GM12878 (cell line): ENCODE data around the gene KATNA1. TPM values are rescaled to one million over a fixed set of nuclear protein-coding genes. Genes with fewer than 3 reads are reported as not detected.

Source experiments
- CREB1 ChIP-seq: IDR thresholded peaks from 2 replicates; pipeline ENCODE4 v1.6.1; 2012; ENCODE audit warnings: low read depth, mild to moderate bottlenecking, inconsistent platforms
- CTCF ChIP-seq, 3 experiments: IDR thresholded peaks in 2 of 3; conservative IDR thresholded peaks in 1 of 3; 2 replicates each; pipeline ENCODE4 v1.5.1; 2011; ENCODE audit warnings: low read depth in 3 of 3, low read length in 3 of 3, mild to moderate bottlenecking in 3 of 3, control low read depth in 2 of 3, moderate library complexity in 2 of 3, inconsistent platforms in 1 of 3, mixed read lengths in 1 of 3; ENCODE audit not compliant: control insufficient read depth in 2 of 3, insufficient read depth in 1 of 3; ENCODE audit errors: extremely low read depth in 1 of 3
- E2F8 ChIP-seq: fragments of 450-650 bp; IDR thresholded peaks from 2 replicates; pipeline ENCODE4 v1.6.1; 2018; ENCODE audit warnings: mild to moderate bottlenecking, low read depth, moderate library complexity; ENCODE audit not compliant: partially characterized antibody
- EP300 ChIP-seq, 2 experiments: fragments of 150-350 bp in 1 of 2; IDR thresholded peaks; 2 replicates each; pipeline ENCODE4 v1.6.1; 2011 to 2012; ENCODE audit warnings: low read depth in 2 of 2, low read length in 2 of 2, borderline replicate concordance in 1 of 2, improper control_type of control experiment in 1 of 2, inconsistent platforms in 1 of 2; ENCODE audit not compliant: control insufficient read depth in 1 of 2
- FOS ChIP-seq: IDR thresholded peaks from 3 replicates; pipeline ENCODE4 v1.6.1; 2011; ENCODE audit warnings: borderline replicate concordance; ENCODE audit not compliant: insufficient read length; ENCODE audit errors: extremely low read depth
- JUNB ChIP-seq: IDR thresholded peaks from 2 replicates; pipeline ENCODE4 v1.6.1; 2016; ENCODE audit warnings: antibody characterized with exemption, mild to moderate bottlenecking
- KAT2A ChIP-seq: conservative IDR thresholded peaks from 2 replicates; pipeline ENCODE4 v1.6.1; 2011; ENCODE audit warnings: low read depth, low read length; ENCODE audit not compliant: control insufficient read depth
- MAX ChIP-seq: IDR thresholded peaks from 2 replicates; pipeline ENCODE4 v1.6.1; 2012; ENCODE audit warnings: low read depth, low read length, improper control_type of control experiment
- MTA2 ChIP-seq: fragments of 450-650 bp; IDR thresholded peaks from 2 replicates; pipeline ENCODE4 v1.6.1; 2016; ENCODE audit warnings: low read depth, mild to moderate bottlenecking, moderate library complexity
- MTA3 ChIP-seq: IDR thresholded peaks from 2 replicates; pipeline ENCODE4 v1.6.1; 2012; ENCODE audit warnings: low read length, inconsistent platforms, borderline replicate concordance
- MXI1 ChIP-seq: fragments of 150-350 bp; IDR thresholded peaks from 2 replicates; pipeline ENCODE4 v1.6.1; 2011; ENCODE audit warnings: low read depth, mild to moderate bottlenecking, inconsistent platforms, low read length, improper control_type of control experiment
- POLR2A ChIP-seq: IDR thresholded peaks from 2 replicates; pipeline ENCODE4 v1.6.1; 2011; ENCODE audit warnings: low read depth, mild to moderate bottlenecking, low read length
- POLR2AphosphoS2 ChIP-seq: IDR thresholded peaks from 2 replicates; pipeline ENCODE4 v1.6.1; 2011; ENCODE audit warnings: low read depth, mild to moderate bottlenecking, low read length, improper control_type of control experiment, moderate library complexity
- RCOR1 ChIP-seq: conservative IDR thresholded peaks from 2 replicates; pipeline ENCODE4 v1.6.1; 2012; ENCODE audit warnings: low read depth, low read length, improper control_type of control experiment
- SMAD1 ChIP-seq: fragments of 450-650 bp; IDR thresholded peaks from 2 replicates; pipeline ENCODE4 v1.6.1; 2018; ENCODE audit warnings: mild to moderate bottlenecking, low read depth; ENCODE audit not compliant: partially characterized antibody
- SREBF1 ChIP-seq: IDR thresholded peaks from 2 replicates; pipeline ENCODE4 v1.6.1; 2012; ENCODE audit warnings: mild to moderate bottlenecking, low read length
- STAT3 ChIP-seq: IDR thresholded peaks from 2 replicates; pipeline ENCODE4 v1.6.1; 2011; ENCODE audit warnings: low read depth, low read length, improper control_type of control experiment
- TBL1XR1 ChIP-seq: IDR thresholded peaks from 2 replicates; pipeline ENCODE4 v1.6.1; 2012; ENCODE audit warnings: low read depth, low read length, improper control_type of control experiment
- ZNF384 ChIP-seq: IDR thresholded peaks from 2 replicates; pipeline ENCODE4 v1.6.1; 2012; ENCODE audit warnings: low read depth, mild to moderate bottlenecking, low read length, improper control_type of control experiment, borderline replicate concordance
- ZNF687 ChIP-seq: fragments of 450-650 bp; IDR thresholded peaks from 2 replicates; pipeline ENCODE4 v1.6.1; 2017; ENCODE audit warnings: mild to moderate bottlenecking, moderate library complexity
- polyA plus RNA-seq, 11 experiments: library from polyadenylated mRNA; depleted of rRNA in 4 of 11; unstranded in 6 of 11; stranded (reverse) in 5 of 11; fragments of >200 nt; fragmentation: Nextera tagmentation in 4 of 11; fragmentation: Illumina TruSeq in 1 of 11; extraction: Ambion mirVana in 4 of 11; extraction: Trizol in 1 of 11; gene quantifications; 1 replicate in 1 of 11; 2 replicates in 10 of 11; pipeline versions ENCODE4 v1.2.1 to v1.2.3, GENCODE V29; 2011 to 2016; ENCODE audit warnings: inconsistent platforms in 2 of 11, missing spikeins in 2 of 11, low read depth in 1 of 11
- total RNA-seq, 4 experiments: library from RNA; depleted of rRNA in 3 of 4; stranded (reverse); fragments of >200 nt in 3 of 4; fragmentation: Illumina TruSeq in 1 of 4; extraction: Trizol in 1 of 4; gene quantifications; 2 replicates each; pipeline versions ENCODE4 v1.2.1 to v1.2.3, GENCODE V29; 2013 to 2021

KATNA1 gene
- total and polyA plus RNA-seq, 10 of the 15 experiments (the other 5 are each of a cell fraction or from before 2014, with no cell fraction given) = 15.4 to 35.3 (median 25.1) TPM

- TF ChIP-seq CTCF (IDR thresholded peaks at IDR 0.05 in 2 of 3, conservative IDR thresholded peaks at IDR 0.05 in 1 of 3; ENCODE audit: control insufficient read depth in 2 of 3, extremely low read depth in 1 of 3, insufficient read depth in 1 of 3, low read depth in 3 of 3, low read length in 3 of 3) = peak; percentile 85 to 91 (median 91)
- TF ChIP-seq POLR2A = no peak
- 0 out of 2 replicates have a peak, but pooled peaks have one; percentile 79 for TF ChIP-seq RCOR1
- TF ChIP-seq TBL1XR1 = peak; percentile 92
- peak; percentile 95 for TF ChIP-seq ZNF384
- no peak for TF ChIP-seq POLR2AphosphoS2
- no peak for TF ChIP-seq ZNF687
- peak; percentile 94 for TF ChIP-seq MXI1
- peak; percentile 57 to 62; a peak in 3 of 4 replicates for TF ChIP-seq EP300 (IDR thresholded peaks at IDR 0.05; ENCODE audit: borderline replicate concordance in 1 of 2, control insufficient read depth in 1 of 2, low read depth in 2 of 2, low read length in 2 of 2)
- no peak for TF ChIP-seq E2F8
- TF ChIP-seq MTA3 = no peak
- TF ChIP-seq CREB1 = peak; percentile 47; the same call in 1 of the 2 replicates
- peak; percentile 97 for TF ChIP-seq SMAD1
- peak; percentile 81 for TF ChIP-seq MAX
- TF ChIP-seq SREBF1 = 0 out of 2 replicates have a peak, but pooled peaks have one; percentile 18
- TF ChIP-seq KAT2A = no peak
- TF ChIP-seq STAT3 = peak; percentile 68; the same call in 1 of the 2 replicates
- peak; percentile 51; the same call in 1 of the 2 replicates for TF ChIP-seq JUNB
- TF ChIP-seq FOS = no peak
- peak; percentile 20; the same call in 1 of the 2 replicates for TF ChIP-seq MTA2
These were observed 82.7 kb downstream of the KATNA1 start, which contains the start of gene GINM1 (continued) for GRCh38 chr6:149565527-149566409.
